HG02759 (cell line): ENCODE data around the gene TMED5.
"Not testable (repeated sequence)": the region's sequence is repeated elsewhere in the genome, so short reads cannot be mapped to it uniquely, and the experiment has no call there.

Experiments
- ATAC-seq: cut with Tn5 transposase; IDR thresholded peaks from one replicate; pipeline ENCODE4 v1.9.1; 2021; ENCODE audit warnings: mild to moderate bottlenecking, moderate library complexity; ENCODE audit not compliant: unreplicated experiment

The TMED5 gene

DNA sequence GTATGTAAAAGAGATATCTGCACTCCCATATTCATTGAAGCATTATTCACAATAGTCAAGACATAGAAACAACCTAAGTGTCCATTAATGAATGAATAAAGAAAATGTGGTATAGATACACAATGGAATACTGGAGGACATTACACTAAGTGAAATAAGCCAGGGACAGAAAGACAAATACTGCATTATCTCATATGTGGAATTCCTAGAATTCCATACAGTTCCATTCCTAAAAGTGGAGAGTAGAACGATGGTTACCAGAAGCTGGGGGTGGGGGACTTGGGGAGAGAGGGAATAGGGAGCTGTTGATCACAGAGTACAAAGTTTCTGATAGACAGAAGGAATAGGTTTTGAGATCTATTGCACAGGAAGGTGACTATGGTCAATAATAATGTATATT, 7.4 kb downstream of the TMED5 start:
- no peak for ATAC-seq

DNA sequence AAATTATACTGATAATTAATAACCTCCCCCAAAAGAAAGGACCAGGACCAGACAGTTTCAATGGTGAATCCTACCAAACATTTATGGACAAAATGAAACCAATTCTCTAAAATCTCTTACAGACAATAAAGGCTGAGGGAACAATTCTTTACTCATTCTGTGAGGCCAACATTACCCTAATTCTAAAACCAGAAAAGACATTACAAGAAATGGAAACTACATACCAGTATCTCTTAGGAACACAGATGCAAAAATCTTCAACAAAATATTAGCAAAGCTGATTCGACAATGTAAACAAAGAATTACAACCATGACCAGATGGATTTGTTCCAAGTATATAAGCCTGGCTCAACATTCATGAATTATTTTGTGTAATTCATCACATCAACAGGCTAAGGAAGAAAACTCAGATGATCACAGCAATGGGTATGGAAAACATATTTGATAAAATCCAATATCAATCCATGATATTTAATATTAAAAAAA, 8.6 kb downstream of the TMED5 start:
- no peak for ATAC-seq

DNA sequence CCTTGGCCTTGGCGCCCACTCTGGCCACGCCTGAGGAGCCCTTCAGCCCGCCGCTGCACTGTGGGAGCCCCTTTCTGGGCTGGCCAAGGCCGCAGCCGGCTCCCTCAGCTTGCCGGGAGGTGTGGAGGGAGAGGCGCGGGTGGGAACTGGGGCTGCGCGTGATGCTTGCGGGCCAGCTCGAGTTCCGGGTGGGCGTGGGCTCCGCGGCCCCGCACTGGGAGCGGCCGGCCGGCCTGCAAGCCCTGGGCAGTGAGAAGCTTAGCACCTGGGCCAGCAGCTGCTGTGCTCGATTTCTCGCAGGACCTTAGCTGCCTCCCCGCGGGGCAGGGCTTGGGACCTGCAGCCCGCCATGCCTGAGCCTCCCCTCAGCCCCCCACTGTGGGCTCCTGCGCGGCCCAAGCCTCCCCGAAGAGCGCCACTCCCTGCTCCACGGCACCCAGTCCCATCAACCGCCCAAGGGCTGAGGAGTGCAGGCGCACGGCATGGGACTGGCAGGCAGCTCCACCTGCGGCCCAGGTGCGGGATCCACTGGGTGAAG, 10.0 kb downstream of the TMED5 start:
- ATAC-seq, result not testable (repeated sequence)

DNA sequence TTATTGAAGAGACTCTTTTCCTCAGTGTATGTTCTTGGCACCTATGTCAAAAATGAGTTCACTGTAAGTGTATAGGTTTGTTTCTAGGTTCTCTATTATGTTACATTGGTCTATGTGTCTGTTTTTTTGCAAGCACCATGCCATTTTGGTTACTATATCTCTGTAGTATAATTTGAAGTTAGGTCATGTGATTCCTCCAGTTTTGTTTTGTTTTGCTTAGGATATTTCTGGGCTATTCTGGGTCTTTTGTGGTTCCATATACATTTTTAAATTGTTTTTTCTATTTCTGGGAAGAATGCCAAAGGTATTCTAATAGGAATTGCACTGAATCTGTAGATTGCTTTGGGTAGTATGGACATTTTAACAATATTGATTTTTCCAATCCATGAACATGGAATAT, 13.2 kb downstream of the TMED5 start:
- ATAC-seq, result no peak

DNA sequence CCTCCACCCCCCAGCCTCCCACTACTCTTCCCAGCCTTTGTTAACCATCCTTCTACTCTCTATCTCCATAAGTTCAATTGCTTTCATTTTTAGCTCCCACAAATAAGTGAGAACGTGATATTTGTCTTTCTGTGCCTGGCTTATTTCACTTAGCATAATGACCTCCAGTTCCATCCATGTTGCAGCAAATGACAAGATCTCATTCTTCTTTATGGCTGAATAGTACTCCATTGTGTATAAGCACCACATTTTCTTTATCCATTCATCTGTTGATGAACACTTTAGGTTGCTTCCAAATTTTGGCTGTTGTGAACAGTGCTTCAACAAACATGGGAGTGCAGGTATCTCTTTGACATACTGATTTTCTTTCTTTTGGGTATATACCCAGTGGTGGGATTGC, 14.3 kb downstream of the TMED5 start:
- ATAC-seq, result not testable (repeated sequence)

DNA sequence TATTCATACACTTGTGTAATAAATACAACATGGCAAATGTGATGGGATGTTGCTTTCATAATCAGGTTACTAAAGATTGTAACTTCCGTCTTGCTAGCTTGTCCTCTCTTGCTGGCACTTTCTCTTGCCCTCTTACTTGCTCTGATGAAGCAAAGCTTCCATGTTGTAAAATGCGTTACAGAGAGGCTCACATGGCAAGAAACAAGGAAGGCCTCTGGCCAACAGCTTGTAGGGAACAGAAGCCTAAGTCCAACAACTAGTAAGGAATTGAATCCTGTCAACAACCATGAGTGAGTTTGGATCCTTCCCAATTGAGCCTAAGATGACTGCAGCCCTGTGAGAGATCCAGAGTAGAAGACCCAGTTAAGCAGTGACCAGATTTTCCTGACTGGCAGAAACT, 15.4 kb downstream of the TMED5 start:
- ATAC-seq, result no peak

DNA sequence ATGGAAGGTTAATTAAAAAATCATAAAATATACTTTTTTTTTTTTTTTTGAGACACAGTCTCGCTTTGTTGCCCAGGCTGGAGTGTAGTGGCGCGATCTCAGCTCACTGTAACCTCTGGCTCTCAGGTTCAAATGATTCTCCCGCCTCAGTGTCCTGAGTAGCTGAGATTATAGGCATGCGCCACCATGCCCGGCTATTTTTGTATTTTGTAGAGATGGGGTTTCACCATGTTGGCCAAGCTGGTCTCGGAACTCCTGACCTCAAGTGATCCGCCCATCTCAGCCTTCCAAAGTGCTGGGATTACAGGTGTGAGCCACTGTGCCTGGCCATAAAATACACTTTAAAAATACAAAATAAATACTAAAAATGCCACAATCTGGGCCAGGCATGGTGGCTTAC, 16.9 kb downstream of the TMED5 start:
- ATAC-seq, result not testable (repeated sequence)

DNA sequence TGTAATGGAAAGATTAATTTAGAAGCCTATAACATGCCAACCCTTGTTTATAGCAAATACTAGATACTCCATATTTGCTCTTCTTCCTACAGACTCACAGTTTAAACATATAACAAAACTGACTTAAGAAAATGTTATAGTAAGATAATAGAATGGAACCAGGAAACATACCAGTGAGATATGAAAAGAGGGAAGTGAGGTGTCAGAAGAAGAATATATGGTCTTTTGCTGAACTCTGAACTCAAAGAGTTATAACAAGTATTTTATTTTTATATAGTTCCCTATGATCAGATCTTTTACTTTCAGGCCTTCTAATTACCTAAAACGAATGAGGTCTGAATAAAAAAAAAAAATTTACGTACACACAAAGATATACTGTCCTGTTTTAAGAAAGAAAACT, 20.9 kb downstream of the TMED5 start:
- ATAC-seq, result no peak

DNA sequence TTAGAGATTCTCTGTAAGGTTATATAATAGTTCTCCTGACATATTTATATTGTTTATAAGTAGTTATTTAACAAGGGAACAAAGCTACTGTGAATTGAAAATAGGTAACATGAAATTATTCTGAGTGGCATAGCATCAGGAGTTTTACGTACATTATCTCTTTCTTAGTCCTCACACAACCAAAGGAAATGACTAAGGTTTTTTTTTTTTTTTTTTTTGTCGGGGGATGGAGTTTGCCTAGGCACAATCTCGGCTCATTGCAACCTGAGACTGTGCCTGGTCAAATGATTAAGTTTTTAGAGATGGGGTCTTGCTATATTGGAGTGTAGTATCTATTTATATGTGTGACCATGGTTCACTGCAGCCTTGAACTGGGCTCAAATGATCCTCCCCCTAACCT, 24.9 kb downstream of the TMED5 start:
- no peak for ATAC-seq

DNA sequence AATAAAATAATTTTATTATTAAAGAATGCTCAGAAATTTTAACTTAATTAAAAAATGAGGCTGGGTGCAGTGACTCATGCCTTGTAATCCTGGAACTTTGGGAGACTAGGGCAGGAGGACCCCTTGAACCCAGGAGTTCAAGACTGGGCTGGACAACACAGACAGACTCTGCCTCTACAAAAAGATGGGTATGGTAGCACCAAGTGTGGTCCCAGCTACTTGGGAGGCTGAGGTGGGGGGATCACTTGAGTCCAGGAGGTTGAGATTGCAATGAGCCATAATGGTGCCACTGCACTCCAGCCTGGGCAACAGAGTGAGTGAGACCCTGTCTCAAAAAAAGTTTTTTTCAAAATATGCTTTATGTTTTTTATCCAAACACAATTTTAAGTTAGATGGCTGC, 25.3 kb downstream of the TMED5 start:
- ATAC-seq, result no peak

DNA sequence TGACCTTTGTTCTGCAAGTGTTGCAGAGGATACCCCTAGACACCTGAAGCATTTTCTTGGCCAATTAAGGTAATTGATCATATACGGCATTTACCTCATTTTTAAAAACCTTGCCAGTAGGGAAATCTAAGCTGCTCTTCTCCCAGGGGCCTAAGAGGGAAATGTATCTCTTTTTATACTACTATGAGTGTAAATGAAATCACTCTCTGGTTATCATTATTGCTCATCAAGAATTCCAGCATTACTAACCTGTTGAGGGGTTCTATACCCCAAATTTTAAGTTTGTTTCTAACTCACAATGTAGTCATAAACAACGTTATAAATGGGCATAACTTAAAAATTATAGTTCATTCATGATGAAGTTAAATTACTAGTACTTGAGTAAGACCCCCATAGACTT, 27.4 kb downstream of the TMED5 start:
- no peak for ATAC-seq

DNA sequence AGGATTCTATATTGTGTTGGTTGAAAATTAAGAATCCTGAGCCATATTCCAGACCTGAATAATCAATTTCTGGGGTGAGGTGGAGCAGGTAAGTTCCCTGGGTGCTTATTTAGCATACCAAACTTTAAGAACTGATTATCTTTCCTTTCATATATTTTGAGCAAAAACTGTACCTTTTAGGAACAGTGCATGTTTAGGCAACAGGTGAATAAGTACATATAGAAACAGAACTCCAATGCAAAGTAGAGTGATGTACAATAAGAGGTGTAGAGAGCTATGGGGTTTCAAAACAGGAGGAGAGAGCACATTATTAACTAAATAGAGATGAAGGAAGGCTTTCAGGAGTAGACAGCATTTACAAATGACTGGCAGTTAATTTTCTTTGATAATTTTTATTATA, 28.7 kb downstream of the TMED5 start:
- ATAC-seq, result no peak

DNA sequence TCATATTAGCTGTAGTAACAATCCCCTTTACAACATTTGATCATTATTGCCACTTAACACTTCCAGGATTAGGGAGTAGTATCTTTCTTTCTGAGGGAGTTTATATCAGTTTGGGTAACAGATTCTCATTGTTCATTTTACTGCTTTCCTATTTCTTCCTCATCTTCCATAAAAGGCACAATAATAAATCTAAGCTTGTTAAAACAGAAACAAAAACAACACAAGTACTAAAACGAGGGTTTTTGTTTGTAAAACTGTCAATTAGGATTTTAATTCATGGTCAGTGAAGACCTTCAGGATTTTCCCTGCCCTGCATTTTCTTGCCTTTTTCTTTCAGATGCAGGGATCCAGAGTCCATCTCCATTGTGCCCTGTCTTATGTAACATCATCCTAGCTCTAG, 29.5 kb downstream of the TMED5 start:
- ATAC-seq, result no peak

DNA sequence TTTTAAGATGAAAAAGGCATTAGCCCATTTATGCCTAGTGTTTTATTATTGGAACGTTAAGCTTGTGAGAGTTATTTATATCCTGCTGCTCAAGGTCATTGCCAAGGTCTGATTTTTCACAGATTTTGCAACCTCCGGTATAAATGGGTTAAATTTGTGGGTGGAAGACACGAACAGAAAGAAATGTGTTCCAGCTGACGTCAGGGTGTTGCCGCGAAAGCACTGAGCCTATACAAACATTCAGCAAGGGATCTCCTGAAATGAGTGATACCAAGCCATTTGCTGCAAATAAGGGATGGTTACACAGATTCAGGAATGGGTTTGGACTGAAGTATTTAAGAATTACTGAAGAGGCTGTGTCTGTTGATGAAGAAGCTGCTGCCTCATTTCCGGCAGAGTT, 32.2 kb downstream of the TMED5 start:
- ATAC-seq, result no peak

DNA sequence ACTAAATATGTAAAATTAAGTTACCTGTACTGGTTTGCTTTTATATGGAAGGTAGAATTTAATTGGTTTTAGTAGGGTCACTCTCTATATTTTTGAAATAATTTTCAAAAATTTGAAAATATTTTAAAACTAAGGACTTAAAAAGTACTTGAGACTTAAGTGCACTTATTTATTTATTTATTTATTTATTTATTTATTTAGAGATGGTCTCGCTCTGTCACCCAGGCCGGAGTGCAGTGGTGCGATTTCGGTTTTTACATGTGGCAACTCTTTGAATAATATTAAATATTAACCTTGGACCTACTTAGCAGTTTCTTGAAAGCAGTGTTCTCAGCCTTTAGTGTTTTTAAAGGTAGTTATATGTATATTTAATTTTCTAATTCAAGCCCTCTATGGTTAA, 36.4 kb downstream of the TMED5 start:
- no peak for ATAC-seq

DNA sequence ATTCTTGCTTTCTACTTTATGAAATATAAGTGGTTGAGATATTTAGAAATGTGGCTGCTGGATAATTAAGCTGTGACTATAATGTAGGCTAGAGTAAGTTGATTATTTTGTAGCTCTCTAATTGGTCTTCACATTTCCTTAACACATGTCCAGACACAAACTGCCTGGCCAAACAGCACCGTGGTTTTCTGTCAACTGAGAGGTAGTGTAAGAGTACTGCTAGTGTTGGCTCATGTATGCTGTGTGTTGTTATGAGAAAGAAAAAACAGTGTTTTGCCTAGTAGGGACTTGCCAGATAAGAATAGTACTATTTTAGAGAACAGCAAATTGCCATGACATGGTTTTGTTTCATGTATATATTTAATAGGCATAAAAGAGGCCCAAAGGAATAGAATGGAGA, 37.1 kb downstream of the TMED5 start:
- ATAC-seq, result no peak

DNA sequence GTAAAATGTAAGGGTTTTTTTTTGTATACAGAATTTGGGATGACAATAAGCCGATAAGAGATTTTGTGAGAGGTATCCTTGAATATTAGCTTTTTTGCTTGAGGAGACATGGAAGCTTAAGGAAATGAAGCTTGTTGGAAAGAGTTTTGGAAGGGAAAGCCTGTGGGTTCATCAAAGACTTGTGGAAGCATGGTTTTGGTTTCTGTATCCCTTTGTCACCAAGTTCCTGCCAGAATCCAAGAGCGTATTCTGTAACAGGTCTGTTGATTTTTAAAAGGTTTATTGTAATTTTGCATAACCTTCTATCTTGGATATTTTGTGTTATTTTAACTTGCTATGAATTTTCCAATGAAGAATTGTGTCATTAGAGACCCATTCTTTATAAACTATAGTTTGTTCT, 38.1 kb downstream of the TMED5 start:
- no peak for ATAC-seq

DNA sequence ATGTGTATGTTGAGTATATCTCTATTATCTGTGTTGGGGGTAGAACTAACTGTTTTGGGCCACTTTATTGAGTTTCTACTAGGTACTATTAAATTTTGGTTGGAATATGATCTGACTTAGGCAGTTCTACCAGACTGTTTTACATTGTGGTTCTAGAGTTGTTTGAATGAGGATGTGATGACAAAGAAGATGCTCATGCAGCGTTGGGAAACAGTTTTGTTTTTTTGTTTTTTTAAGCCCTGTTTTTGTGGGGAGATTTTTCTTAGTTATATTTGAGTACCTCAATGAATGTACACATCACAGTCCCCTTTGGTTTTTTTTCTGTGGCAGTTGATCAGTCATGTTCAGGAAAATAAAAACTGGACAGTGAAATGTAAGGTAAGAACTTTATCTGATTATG, 40.1 kb downstream of the TMED5 start:
- no peak for ATAC-seq

DNA sequence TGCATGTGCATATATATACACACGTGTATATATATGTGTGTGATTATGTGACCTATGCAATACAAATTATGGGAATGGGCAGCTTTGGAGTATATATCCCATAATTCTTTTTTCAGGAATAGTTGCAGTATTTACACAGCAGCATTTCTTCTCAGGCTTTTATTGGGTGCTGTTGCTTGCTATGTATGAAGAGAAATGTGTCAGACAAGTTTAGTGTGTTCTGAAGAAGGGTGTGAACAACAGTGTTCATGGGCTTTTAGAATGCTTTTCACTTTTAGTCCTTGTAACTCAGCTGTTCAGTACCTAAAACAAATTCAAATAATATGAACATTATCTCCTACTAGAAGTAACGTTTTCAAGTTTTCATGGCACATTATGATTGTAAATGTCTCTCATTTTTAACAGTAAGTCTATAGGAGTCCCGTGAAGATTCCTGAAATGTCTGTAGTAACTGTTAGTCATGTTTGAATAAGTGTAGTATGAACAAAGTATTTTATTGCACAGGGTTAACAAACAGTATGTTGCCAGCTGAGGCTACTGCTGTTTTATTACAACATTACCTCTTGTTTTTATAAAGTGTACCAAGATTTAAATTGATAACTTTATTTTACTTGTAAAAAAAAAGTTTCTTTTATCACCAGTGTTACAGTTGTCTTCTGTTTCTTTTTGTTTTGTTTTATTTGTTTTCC, 42.5 kb downstream of the TMED5 start:
- ATAC-seq, result no peak

DNA sequence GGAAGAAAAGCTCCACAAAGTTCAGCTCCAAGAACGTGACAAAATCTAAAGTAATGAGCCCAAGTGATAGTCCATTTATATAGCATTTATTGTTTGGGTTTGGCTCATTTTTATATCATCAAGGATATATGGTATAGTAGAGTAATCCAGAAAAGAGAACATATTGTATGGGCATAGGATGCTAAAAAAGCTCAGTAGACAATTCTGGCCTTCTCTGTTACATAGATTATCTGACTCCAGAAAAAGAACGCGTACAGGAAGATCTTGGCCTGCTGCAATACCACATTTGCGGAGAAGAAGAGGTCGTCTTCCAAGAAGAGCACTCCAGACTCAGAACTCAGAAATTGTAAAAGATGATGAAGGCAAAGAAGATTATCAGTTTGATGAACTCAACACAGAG, 43.8 kb downstream of the TMED5 start:
- ATAC-seq, result no peak

DNA sequence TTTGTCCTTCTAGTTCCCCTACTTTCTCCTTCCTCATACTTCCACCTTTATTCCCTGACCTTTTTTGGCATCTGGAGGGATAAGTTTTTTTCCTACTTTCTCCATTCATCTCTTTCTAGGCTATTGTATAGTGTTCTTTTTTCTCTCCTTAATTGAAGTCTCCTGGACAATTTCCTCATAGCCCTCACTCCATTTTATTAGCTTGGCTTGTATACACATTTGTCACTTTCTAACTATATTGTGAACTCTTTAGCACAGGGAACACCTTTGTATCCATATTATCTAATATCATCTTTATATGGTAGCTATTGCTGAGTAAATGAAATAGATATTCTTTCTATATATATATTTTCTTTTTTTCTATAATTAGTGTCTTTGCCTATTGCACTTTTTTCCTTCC, 47.6 kb downstream of the TMED5 start:
- no peak for ATAC-seq

DNA sequence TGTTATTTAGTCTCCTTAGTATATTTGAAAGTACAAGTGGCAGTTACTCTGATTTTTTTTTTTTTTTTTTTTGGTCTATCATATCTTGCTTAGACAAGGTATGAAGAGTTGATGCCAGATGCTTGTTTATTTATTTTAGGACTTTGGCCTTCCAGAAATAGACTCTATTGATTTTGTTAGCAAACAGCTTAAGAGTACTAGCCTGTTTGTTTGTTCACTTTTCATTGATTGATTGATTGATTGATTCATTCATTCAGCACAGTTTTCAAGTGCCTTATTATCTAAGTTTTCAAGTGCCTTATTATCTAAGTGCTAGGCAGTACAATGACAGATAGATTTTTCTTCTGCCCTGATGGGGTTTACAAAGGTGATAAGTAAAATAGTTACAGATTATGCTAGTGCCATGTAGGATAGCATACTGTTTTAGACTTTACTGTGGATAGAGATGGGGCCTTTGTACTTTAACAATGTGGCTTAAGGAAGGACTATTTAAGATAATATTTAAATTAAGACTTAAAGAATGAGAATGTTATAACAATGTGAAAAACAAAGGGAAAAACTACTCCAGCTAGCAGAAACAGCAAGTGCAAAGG, 50.6 kb downstream of the TMED5 start:
- ATAC-seq, result no peak
